ENCODE results near the gene RHOF. TPM values are rescaled to one million over a fixed set of nuclear protein-coding genes. Genes with fewer than 3 reads are reported as not detected.
A peak's percentile ranks its signal among the peaks of the same experiment; 100 is the strongest.
"Not testable (repeated sequence)": the region's sequence is repeated elsewhere in the genome, so short reads cannot be mapped to it uniquely, and the experiment has no call there.

RHOF gene
- total RNA-seq, 2 experiments from 2014 or later = 108 to 116 TPM

DNA sequence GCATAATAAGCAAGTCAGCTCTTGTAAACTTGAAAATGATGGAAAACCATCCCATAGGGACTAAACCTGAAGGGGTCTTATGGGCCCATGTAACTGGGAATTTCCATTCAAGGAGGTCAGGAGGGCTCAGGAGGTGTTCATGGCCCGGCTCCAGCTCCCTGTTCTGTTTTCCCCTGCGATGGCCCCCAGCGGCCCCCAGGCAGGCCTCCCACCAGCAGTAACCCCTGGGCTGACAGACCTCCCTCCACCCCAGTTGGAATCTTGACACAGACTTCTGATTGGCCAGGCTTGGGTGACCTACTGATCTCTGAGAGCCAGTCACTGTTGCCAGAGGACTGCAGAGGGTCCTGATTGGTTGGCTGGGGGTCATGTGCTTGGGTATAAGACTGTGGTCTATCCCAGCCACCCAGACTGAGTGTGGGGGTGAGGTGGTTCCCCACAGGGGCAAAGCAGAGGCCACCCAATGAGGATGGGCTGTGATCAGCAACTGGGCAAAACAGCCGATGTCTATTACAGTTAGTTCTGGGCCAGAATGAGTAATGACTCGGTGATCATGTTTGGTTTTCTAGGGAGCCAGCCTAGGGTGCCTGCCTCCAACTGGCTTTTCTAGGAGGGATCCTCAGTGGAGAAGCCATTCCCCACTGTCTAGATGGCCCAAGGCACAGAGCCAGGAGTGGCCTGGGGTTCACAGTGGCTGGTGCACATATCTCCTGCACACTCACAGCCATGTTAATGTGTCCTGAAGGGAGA, 27.0 kb downstream of the RHOF start:
- peak; percentile 50 for DNase-seq
- H3K9me3 Mint-ChIP-seq = no peaks in the 10 kb centered on the region
- TF ChIP-seq, protein P1, sequence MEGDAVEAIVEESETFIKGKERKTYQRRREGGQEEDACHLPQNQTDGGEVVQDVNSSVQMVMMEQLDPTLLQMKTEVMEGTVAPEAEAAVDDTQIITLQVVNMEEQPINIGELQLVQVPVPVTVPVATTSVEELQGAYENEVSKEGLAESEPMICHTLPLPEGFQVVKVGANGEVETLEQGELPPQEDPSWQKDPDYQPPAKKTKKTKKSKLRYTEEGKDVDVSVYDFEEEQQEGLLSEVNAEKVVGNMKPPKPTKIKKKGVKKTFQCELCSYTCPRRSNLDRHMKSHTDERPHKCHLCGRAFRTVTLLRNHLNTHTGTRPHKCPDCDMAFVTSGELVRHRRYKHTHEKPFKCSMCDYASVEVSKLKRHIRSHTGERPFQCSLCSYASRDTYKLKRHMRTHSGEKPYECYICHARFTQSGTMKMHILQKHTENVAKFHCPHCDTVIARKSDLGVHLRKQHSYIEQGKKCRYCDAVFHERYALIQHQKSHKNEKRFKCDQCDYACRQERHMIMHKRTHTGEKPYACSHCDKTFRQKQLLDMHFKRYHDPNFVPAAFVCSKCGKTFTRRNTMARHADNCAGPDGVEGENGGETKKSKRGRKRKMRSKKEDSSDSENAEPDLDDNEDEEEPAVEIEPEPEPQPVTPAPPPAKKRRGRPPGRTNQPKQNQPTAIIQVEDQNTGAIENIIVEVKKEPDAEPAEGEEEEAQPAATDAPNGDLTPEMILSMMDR (IDR thresholded peaks at IDR 0.05) = no peak
- peak; percentile 86 for ATAC-seq
- H3K4me3 Mint-ChIP-seq = no peak overlapping the region
- intact Hi-C loops (cut with micrococcal nuclease) = no loop called here
- no peaks in the 10 kb centered on the region for H3K27me3 Mint-ChIP-seq
- ChIA-PET CTCF (interaction anchor here (1.8 kb wide), 1 partner anchor 28 kb away, joined by 5 read pairs; no protein-coding TSS in a partner anchor), POLR2A (interaction anchor here (1.0 to 1.3 kb wide), 2 partner anchors 10 to 33 kb away, joined by 3 read pairs; no protein-coding TSS in a partner anchor)
- H3K27ac Mint-ChIP-seq = no peak overlapping the region
- H3K36me3 Mint-ChIP-seq (ENCODE audit: low read depth) = peaks cover 7% of the 10 kb centered on the region
- no peaks in the 10 kb centered on the region for H3K4me1 Mint-ChIP-seq (ENCODE audit: low read depth)

DNA sequence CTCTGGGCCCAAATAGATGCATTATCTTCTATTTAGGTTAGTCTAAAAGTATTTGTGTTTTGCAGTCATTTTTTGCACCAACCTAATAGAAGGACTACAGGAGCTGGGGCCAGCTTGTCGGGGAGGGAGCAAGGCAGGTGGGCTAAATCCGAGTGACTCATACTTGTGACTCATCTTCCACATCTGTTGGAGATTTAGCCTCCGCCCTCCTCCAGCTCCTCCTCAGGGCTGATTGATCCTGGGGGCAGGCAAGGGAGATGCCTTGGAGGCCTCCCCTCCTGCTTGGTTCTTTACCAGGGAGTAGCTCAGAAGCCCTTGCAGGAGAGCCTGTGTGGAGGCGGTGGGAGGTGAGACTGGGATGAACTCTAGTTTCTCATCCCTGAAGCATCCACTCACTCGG, 27.9 kb downstream of the RHOF start:
- no peaks in the 10 kb centered on the region for H3K27me3 Mint-ChIP-seq
- H3K27ac Mint-ChIP-seq = no peak overlapping the region
- peaks cover 7% of the 10 kb centered on the region for H3K36me3 Mint-ChIP-seq (ENCODE audit: low read depth)
- ChIA-PET CTCF (interaction anchor here (0.6 to 3.2 kb wide), 3 partner anchors 7 to 55 kb away, joined by 3 to 13 read pairs (median 4); no protein-coding TSS in a partner anchor), POLR2A (interaction anchor here (1.0 kb wide), 1 partner anchor 11 kb away, joined by 3 read pairs; no protein-coding TSS in a partner anchor)
- no peaks in the 10 kb centered on the region for H3K9me3 Mint-ChIP-seq
- no peak overlapping the region for H3K4me3 Mint-ChIP-seq
- DNase-seq (no peak), ATAC-seq (peak; percentile 54)
- H3K4me1 Mint-ChIP-seq (ENCODE audit: low read depth) = no peaks in the 10 kb centered on the region
- TF ChIP-seq, protein P1 (IDR thresholded peaks at IDR 0.05) = no peak
- intact Hi-C loops (cut with micrococcal nuclease) = no loop called here

DNA sequence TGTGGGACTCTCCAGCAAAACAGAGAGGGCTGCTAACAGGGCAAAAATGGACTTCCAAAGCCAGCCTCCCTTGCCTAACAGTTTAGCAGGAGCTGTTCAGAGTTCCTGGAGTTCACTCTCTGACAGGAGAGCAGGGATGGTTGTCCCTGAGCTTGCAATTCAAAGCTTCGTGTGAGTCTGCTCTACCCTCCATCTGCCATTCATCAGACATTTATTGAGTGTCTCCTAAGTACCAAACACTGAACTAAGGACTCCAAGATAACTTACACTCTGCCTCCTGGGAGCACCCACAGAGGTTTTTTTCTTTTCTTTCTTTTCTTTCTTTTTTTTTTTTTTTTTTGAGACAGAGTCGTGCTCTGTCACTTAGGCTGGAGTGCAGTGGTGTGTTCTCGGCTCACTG, 28.7 kb downstream of the RHOF start:
- Mint-ChIP-seq H3K36me3 (ENCODE audit: low read depth) (peaks cover 7% of the 10 kb centered on the region), H3K9me3 (no peaks in the 10 kb centered on the region), H3K4me3 (no peak overlapping the region), H3K4me1 (ENCODE audit: low read depth) (no peaks in the 10 kb centered on the region), H3K27ac (no peak overlapping the region), H3K27me3 (no peaks in the 10 kb centered on the region)
- intact Hi-C loops (cut with micrococcal nuclease) = no loop called here
- CTCF ChIA-PET = interaction anchor here (0.7 to 3.2 kb wide), 2 partner anchors 8 to 12 kb away, joined by 4 to 13 read pairs; no protein-coding TSS in a partner anchor
- DNase-seq = no peak
- ATAC-seq = no peak
- POLR2A ChIA-PET = no interaction called here
- TF ChIP-seq, protein P1 (IDR thresholded peaks at IDR 0.05) = no peak

DNA sequence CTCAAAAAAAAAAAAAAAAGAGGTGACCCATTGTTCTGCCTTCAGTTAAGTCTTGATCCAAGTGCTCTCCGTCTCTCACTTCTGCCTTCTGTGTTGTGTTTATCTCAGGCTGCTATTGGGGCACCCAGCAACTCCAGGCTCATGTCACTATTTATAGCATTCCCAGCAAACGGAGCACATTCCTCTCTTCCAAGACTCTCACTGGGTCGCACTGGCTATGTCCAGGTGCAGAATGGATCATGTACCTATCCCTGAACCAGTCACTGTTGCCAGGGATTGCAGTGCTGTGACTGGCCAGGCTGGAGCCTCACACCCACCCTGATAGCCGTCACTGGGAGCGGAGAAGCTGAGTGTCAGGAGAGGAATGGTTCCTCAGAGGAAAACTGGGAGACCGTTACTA, 31.2 kb downstream of the RHOF start:
- ChIA-PET CTCF (interaction anchor here (3.2 kb wide), 1 partner anchor 11 kb away, joined by 13 read pairs; no protein-coding TSS in a partner anchor), POLR2A (interaction anchor here (0.9 kb wide), 1 partner anchor 50 kb away, joined by 3 read pairs; the partner anchor contains the start of gene TMEM120B)
- H3K9me3 Mint-ChIP-seq = no peaks in the 10 kb centered on the region
- ATAC-seq (no peak), DNase-seq (no peak)
- H3K36me3 Mint-ChIP-seq (ENCODE audit: low read depth) = peaks cover 7% of the 10 kb centered on the region
- intact Hi-C loops (cut with micrococcal nuclease) = no loop called here
- TF ChIP-seq, protein P1 (IDR thresholded peaks at IDR 0.05) = no peak
- no peaks in the 10 kb centered on the region for H3K27me3 Mint-ChIP-seq
- no peak overlapping the region for H3K27ac Mint-ChIP-seq
- H3K4me3 Mint-ChIP-seq = no peak overlapping the region
- no peaks in the 10 kb centered on the region for H3K4me1 Mint-ChIP-seq (ENCODE audit: low read depth)

DNA sequence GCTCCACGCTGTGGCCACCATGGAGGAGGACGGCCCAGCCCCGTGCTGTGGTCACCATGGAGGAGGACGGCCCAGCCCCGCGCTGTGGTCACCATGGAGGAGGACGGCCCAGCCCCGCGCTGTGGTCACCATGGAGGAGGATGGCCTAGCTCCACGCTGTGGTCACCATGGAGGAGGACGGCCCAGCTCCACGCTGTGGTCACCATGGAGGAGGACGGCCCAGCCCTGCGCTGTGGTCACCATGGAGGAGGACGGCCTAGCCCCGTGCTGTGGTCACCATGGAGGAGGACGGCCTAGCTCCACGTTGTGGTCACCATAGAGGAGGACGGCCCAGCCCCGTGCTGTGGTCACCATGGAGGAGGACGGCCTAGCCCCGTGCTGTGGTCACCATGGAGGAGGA, 35.0 kb downstream of the RHOF start:
- CTCF ChIA-PET = interaction anchor here (0.7 kb wide), 1 partner anchor 15 kb away, joined by 3 read pairs; no protein-coding TSS in a partner anchor
- H3K27me3 Mint-ChIP-seq, H3K4me3 Mint-ChIP-seq: not testable (repeated sequence)

More for the DNA sequence above, 35.0 kb downstream of the RHOF start:
- peaks cover 14% of the 10 kb centered on the region for H3K4me1 Mint-ChIP-seq (ENCODE audit: low read depth)
- ATAC-seq; intact Hi-C loops (cut with micrococcal nuclease); H3K27ac Mint-ChIP-seq; DNase-seq; H3K9me3 Mint-ChIP-seq; H3K36me3 Mint-ChIP-seq (ENCODE audit: low read depth): not testable (repeated sequence)
- POLR2A ChIA-PET = interaction anchor here (1.4 kb wide), 1 partner anchor 10 kb away, joined by 3 read pairs; no protein-coding TSS in a partner anchor
